K562 (cell line): ENCODE results near the gene GABARAPL1. TPM values are rescaled to one million over a fixed set of nuclear protein-coding genes. Genes with fewer than 3 reads are reported as not detected.

Experiments
- ATAC-seq: fragments of 200-7000 bp; cut with Tn5 transposase; 3 replicates; pipeline ENCODE4 v1.9.1; 2020; ENCODE audit warnings: moderate library complexity
- BruUV-seq: library from RNA; stranded (reverse); fragments of 400-500 nt; replicated peaks from 2 replicates; lab custom pipeline; 2021; lab: Mats Ljungman, UMichigan
- CTCF ChIA-PET: fragments of 300-600 bp; formaldehyde crosslinking; extraction: SDS; loops from one replicate; lab custom pipeline; 2021; ENCODE audit warnings: low intra/inter-chr PET ratio; lab: Yijun Ruan, JAX
- POLR2A ChIA-PET: fragments of 300-600, 350-650 bp; sonication (Branson Sonifier 250); formaldehyde crosslinking; extraction: SDS; loops from one replicate; lab custom pipeline; 2021; ENCODE audit warnings: antibody characterized with exemption, inconsistent platforms; lab: Yijun Ruan, JAX
- DNase-seq, 4 experiments: peaks; one replicate each; pipeline versions ENCODE4 v3.0.0 to v3.0.0-alpha.2; 2011 to 2018; ENCODE audit warnings: low spot score in 3 of 4, mixed read lengths in 3 of 4; ENCODE audit errors: extremely low read depth in 1 of 4
- FAIRE-seq: peaks from 2 replicates; lab custom pipeline; 2011; peaks lifted over from hg19 to GRCh38; lab: Jason Lieb, UNC
- H2AFZ ChIP-seq: 2 replicates; pipeline ENCODE4 v1.6.0; 2011; ENCODE audit warnings: low read depth, low read length, control low read depth, inconsistent platforms
- H3K27ac ChIP-seq: fragments of 200-600 bp; 3 replicates; pipeline ENCODE4 v1.8.0; 2011; ENCODE audit warnings: low read depth, mild to moderate bottlenecking, control low read depth, inconsistent platforms, low read length, moderate library complexity, mixed read lengths; ENCODE audit errors: extremely low read depth
- H3K27me3 ChIP-seq, 2 experiments: fragments of 300-600 bp in 1 of 2; 2 replicates in 1 of 2; 3 replicates in 1 of 2; pipeline versions ENCODE4 v1.6.0 to v1.8.0; 2011; ENCODE audit warnings: inconsistent platforms in 2 of 2, low read length in 2 of 2, mild to moderate bottlenecking in 1 of 2, mixed read lengths in 1 of 2, moderate library complexity in 1 of 2; ENCODE audit not compliant: control insufficient read depth in 2 of 2, insufficient read depth in 2 of 2
- H3K36me3 ChIP-seq: fragments of 300-600 bp; 3 replicates; pipeline ENCODE4 v1.8.0; 2011; ENCODE audit warnings: mild to moderate bottlenecking, low read length, inconsistent platforms; ENCODE audit not compliant: control insufficient read depth, insufficient read depth
- H3K4me1 ChIP-seq, 2 experiments: fragments of 200-600 bp in 1 of 2; replicated peaks in 1 of 2; 2 replicates in 1 of 2; 3 replicates in 1 of 2; pipeline versions ENCODE4 v1.5.1 to v1.8.0; 2011; ENCODE audit warnings: inconsistent platforms in 2 of 2, low read length in 2 of 2, mild to moderate bottlenecking in 1 of 2, mixed read lengths in 1 of 2, moderate library complexity in 1 of 2; ENCODE audit not compliant: control insufficient read depth in 2 of 2, insufficient read depth in 2 of 2
- H3K4me2 ChIP-seq: 2 replicates; pipeline ENCODE4 v1.6.1; 2011; ENCODE audit warnings: low read length, control low read depth, inconsistent platforms, mixed read lengths; ENCODE audit not compliant: insufficient read depth
- H3K4me3 ChIP-seq: fragments of 200-600 bp; sonication (generic), shearing (Covaris generic); 2 replicates; pipeline ENCODE4 v1.5.1; 2016; ENCODE audit warnings: control low read depth, inconsistent platforms
- H3K79me2 ChIP-seq: fragments of 200-600 bp; 3 replicates; pipeline ENCODE4 v1.8.0; 2011; ENCODE audit warnings: low read length, inconsistent platforms; ENCODE audit not compliant: control insufficient read depth, insufficient read depth
- H3K9ac ChIP-seq, 2 experiments: 2 replicates each; pipeline versions ENCODE4 v1.6.0 to v1.6.1; 2011; ENCODE audit warnings: low read depth in 2 of 2, low read length in 2 of 2, control low read depth in 1 of 2, inconsistent platforms in 1 of 2, mild to moderate bottlenecking in 1 of 2, mixed read lengths in 1 of 2; ENCODE audit not compliant: insufficient read depth in 1 of 2
- H3K9me1 ChIP-seq: one replicate; pipeline ENCODE4 v1.6.0; 2011; ENCODE audit warnings: inconsistent platforms, mild to moderate bottlenecking, low read length, moderate library complexity; ENCODE audit not compliant: control insufficient read depth, insufficient read depth
- H3K9me3 ChIP-seq: replicated peaks from 2 replicates; pipeline ENCODE4 v1.5.1; 2011; ENCODE audit warnings: low read depth, low read length, inconsistent platforms; ENCODE audit not compliant: control insufficient read depth, insufficient read depth
- H4K20me1 ChIP-seq: replicated peaks from 2 replicates; pipeline ENCODE4 v1.6.1; 2011; ENCODE audit warnings: low read length, inconsistent platforms, mixed read lengths; ENCODE audit not compliant: control insufficient read depth, insufficient read depth
- DMBX1 ChIP-seq: fragments of 250-450 bp; sonication (Bioruptor Pico); IDR thresholded peaks from 2 replicates; pipeline ENCODE4 v1.8.0; 2022; ENCODE audit warnings: inconsistent platforms, mild to moderate bottlenecking, moderate library complexity, borderline replicate concordance
- WGBS: fragments of 100-300 bp; shearing (Covaris generic); methylation state at CpG from one replicate; pipeline ENCODE4 v1.1.6; 2016; ENCODE audit warnings: low coverage, mixed read lengths; ENCODE audit not compliant: insufficient coverage; ENCODE audit errors: missing lambda C conversion rate; 5-methylcytosine and 5-hydroxymethylcytosine counted together
- in situ Hi-C: fragments of 300-500 bp; cut with MboI; formaldehyde crosslinking; loops from 4 replicates; pipeline ENCODE4 v1.15.0; 2018; ENCODE audit warnings: inconsistent platforms, mixed read lengths
- intact Hi-C: fragments of 100-400 bp; cut with micrococcal nuclease; formaldehyde crosslinking; loops from 2 replicates; pipeline ENCODE4 v1.14.2; 2022
- polyA plus RNA-seq, 8 experiments: library from polyadenylated mRNA; depleted of rRNA in 4 of 8; stranded (reverse) in 5 of 8; unstranded in 3 of 8; fragments of >200 nt; fragmentation: Nextera tagmentation in 2 of 8; fragmentation: Illumina TruSeq in 1 of 8; extraction: Ambion mirVana in 2 of 8; extraction: Trizol in 1 of 8; gene quantifications; 2 replicates each; pipeline versions ENCODE4 v1.2.1 to v1.2.3, GENCODE V29; 2011 to 2014; ENCODE audit warnings: inconsistent platforms in 1 of 8, missing spikeins in 1 of 8
- total RNA-seq, 7 experiments: library from RNA; depleted of rRNA in 6 of 7; stranded (reverse); fragments of >200 nt in 6 of 7; fragmentation: Illumina TruSeq in 2 of 7; extraction: Trizol in 2 of 7; gene quantifications; 2 replicates each; pipeline versions ENCODE4 v1.2.1 to v1.2.3, GENCODE V29; 2011 to 2021; ENCODE audit warnings: low replicate concordance in 1 of 7
- TF ChIP-seq, protein P1 (sequence below): fragments of 450-650 bp; IDR thresholded peaks from 2 replicates; pipeline ENCODE4 v1.6.1; 2018; ENCODE audit warnings: mild to moderate bottlenecking, low read depth; ENCODE audit not compliant: partially characterized antibody

Gene GABARAPL1
- total and polyA plus RNA-seq, 9 of the 15 experiments (the other 6 are each of a cell fraction or from before 2014, with no cell fraction given), result 2.3 to 15.9 (median 11.3) TPM

DNA sequence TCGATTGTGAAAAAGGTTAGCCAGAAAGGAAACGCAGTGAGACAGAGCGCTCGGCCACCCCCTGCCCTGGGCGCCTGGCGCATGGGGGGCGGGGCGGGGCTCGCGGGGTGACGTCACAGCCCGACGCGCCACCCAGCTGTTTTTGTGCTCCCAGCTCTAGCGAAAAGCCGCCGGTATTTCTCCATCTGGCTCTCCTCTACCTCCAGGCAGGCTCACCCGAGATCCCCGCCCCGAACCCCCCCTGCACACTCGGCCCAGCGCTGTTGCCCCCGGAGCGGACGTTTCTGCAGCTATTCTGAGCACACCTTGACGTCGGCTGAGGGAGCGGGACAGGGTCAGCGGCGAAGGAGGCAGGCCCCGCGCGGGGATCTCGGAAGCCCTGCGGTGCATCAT lies at the start of gene GABARAPL1 (continued):
- TF ChIP-seq, protein P1, sequence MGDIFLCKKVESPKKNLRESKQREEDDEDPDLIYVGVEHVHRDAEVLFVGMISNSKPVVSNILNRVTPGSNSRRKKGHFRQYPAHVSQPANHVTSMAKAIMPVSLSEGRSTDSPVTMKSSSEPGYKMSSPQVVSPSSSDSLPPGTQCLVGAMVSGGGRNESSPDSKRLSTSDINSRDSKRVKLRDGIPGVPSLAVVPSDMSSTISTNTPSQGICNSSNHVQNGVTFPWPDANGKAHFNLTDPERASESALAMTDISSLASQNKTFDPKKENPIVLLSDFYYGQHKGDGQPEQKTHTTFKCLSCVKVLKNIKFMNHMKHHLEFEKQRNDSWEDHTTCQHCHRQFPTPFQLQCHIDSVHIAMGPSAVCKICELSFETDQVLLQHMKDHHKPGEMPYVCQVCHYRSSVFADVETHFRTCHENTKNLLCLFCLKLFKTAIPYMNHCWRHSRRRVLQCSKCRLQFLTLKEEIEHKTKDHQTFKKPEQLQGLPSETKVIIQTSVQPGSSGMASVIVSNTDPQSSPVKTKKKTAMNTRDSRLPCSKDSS, result no peak

DNA sequence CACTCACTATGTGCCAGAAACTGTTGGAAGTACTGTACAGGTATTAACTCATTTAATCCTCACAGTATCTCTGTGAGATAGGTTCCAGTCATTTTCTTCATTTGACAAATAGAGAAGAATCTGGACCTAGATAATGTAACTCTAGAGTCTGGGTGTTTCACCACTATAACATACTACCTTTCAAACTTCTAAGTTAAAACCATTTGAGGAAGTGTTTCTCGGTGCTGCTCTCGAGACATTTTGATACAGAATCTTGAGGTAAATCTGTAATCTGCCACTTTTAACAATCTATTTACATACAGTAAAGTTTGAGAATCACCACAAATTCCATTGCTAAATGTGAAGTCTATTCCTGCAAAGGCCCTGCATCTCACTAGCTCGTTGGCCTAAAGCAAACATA lies 49.6 kb upstream of the GABARAPL1 start:
- ATAC-seq, result no peak
- no peak overlapping the region for H2AFZ ChIP-seq
- H3K36me3 ChIP-seq, result no peaks in the 10 kb centered on the region
- in situ Hi-C loops, result no loop called here
- no peak for DNase-seq
- H3K27me3 ChIP-seq, result no peaks in the 10 kb centered on the region; a peak in 1 of 5 replicates
- H3K4me2 ChIP-seq, result no peak overlapping the region
- ChIA-PET POLR2A (no interaction called here), CTCF (no interaction called here)
- no peak for FAIRE-seq
- no peaks in the 10 kb centered on the region for H3K4me1 ChIP-seq
- BruUV-seq, result no TSS peak
- intact Hi-C loops, result no loop called here
- no peaks in the 10 kb centered on the region for H3K79me2 ChIP-seq
- H3K9ac ChIP-seq, result no peak overlapping the region
- H3K4me3 ChIP-seq, result no peak overlapping the region
- TF ChIP-seq DMBX1 (CRISPR knock-in tag), result no peak
- H4K20me1 ChIP-seq, result no peaks in the 10 kb centered on the region
- H3K27ac ChIP-seq, result no peak overlapping the region
- no peaks in the 10 kb centered on the region for H3K9me3 ChIP-seq
- H3K9me1 ChIP-seq, result no peaks in the 10 kb centered on the region
- WGBS, result 0% methylated on average over 3 of the region's 3 CpGs
